ENCODE results near the gene RMI1.

DNA sequence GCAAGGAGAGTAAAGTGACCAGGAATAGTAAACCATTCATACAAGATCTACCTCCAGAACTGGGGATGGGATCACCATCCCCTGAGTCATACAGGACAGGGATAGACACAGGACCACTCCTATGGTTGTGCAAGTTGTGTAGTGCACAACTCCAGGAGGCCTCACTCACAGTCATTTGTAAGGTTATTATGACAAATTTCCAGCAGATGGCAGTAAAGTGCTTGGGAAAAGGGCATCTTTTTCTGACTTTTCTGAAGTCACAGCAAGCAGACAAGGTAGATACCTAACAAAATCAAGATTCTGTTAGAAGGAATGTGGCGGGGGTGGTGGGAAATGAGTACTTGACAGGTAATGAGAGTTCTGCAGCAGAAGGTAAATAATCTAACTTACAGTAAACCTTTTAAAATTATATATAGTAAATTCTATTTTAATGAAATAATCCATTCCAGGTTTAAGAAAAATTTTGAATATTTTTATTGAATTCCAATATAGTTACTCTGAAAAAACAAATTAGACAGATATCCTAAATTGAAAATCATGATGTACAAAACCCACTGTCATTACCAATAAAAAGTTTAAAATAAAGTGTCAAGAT lies 42.6 kb upstream of the RMI1 start:
- no peak for TF ChIP-seq POLR2A (IDR thresholded peaks at IDR 0.05; ENCODE audit: control extremely low read depth in 1 of 2, low read depth in 2 of 2, low read length in 2 of 2)
- peak in 2 of 3 experiments; percentile 66 to 72; a peak in 3 of 4 replicates for TF ChIP-seq CTCF (IDR thresholded peaks at IDR 0.05; ENCODE audit: control extremely low read depth in 1 of 3, insufficient read depth in 1 of 3, low read depth in 1 of 3, low read length in 3 of 3)
- TF ChIP-seq TAF1 (IDR thresholded peaks at IDR 0.05; ENCODE audit: low read depth, low read length), result no peak
- TF ChIP-seq RBBP5 (IDR thresholded peaks at IDR 0.05; ENCODE audit: borderline replicate concordance, low read depth, low read length), result no peak
- TF ChIP-seq HDAC6 (IDR thresholded peaks at IDR 0.05; ENCODE audit: low read depth, low read length), result no peak
- no peak for TF ChIP-seq YY1 (IDR thresholded peaks at IDR 0.05; ENCODE audit: low read depth, low read length)
